Thoracic aorta (tissue), 2 donors: ENCODE results near the gene CCDC3. TPM values are rescaled to one million over a fixed set of nuclear protein-coding genes. Genes with fewer than 3 reads are reported as not detected.

Source experiments
- ATAC-seq: fragments of 150-250 bp; one replicate; pipeline ENCODE4 v1.8.0; 2017; ENCODE audit warnings: low read depth; ENCODE audit not compliant: insufficient number of reproducible peaks, low FRiP score
- DNase-seq: peaks from one replicate; pipeline ENCODE4 v3.0.0-alpha.2; 2020; ENCODE audit warnings: low spot score
- H3K27ac ChIP-seq, 2 donors: fragments of 200-600 bp; sonication (generic); 1 replicate in 1 of 2; 2 replicates in 1 of 2; pipeline ENCODE4 v1.5.1; 2016; ENCODE audit warnings: mild to moderate bottlenecking in 2 of 2, moderate library complexity in 2 of 2
- H3K27me3 ChIP-seq: fragments of 200-600 bp; sonication (generic); replicated peaks from 2 replicates; pipeline ENCODE4 v1.6.0; 2016; ENCODE audit warnings: mild to moderate bottlenecking; ENCODE audit not compliant: insufficient read depth
- H3K36me3 ChIP-seq: fragments of 200-600 bp; sonication (generic); one replicate; pipeline ENCODE4 v1.5.1; 2016
- H3K4me1 ChIP-seq, 2 donors: fragments of 200-600 bp; sonication (generic); 1 replicate in 1 of 2; 2 replicates in 1 of 2; pipeline versions ENCODE4 v1.5.1 to v1.6.0; 2016; ENCODE audit warnings: low read depth in 2 of 2, mild to moderate bottlenecking in 1 of 2; ENCODE audit not compliant: control insufficient read depth in 1 of 2
- H3K4me3 ChIP-seq: fragments of 200-600 bp; sonication (generic); 2 replicates; pipeline ENCODE4 v1.5.1; 2016; ENCODE audit warnings: mild to moderate bottlenecking
- H3K9me3 ChIP-seq: fragments of 200-600 bp; sonication (generic); 2 replicates; pipeline ENCODE4 v1.5.1; 2016
- total RNA-seq, 2 donors: library from RNA; depleted of rRNA; stranded (reverse); fragments of >200 nt; gene quantifications; one replicate each; pipeline versions ENCODE4 v1.1.0 to v1.2.3, GENCODE V29; 2016
- TF ChIP-seq, protein P1 (sequence below): fragments of 200-600 bp; sonication (generic); IDR thresholded peaks from one replicate; pipeline ENCODE4 v1.5.1; 2019; ENCODE audit warnings: antibody characterized with exemption

CCDC3 gene
- total RNA-seq, 2 donors from 2014 or later: 127 to 137 TPM

DNA sequence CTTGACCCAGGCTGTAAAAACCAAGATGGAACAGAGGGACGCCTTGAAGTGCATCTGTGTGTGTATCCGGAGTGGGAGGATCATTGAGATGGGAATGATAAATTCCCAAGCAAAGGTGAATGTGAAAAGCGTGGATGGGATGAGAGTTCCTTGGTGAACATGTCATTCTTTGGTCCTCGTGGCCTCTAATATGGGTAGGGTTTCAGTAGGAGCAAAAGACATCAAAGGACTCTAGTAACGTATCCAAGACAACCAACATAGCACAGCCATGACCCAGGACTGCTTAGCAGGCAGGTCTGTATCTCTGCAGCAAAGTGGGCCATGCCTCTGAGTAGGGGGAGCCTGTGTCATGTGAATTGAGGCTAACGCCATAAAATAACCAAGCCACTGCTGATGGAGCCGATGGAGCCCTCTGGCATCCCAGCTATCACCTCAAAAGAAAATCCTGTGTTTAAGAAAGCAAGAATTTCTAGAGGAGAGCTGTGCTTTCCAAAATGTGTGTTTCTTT lies 98.6 kb downstream of the CCDC3 start:
- TF ChIP-seq, protein P1, sequence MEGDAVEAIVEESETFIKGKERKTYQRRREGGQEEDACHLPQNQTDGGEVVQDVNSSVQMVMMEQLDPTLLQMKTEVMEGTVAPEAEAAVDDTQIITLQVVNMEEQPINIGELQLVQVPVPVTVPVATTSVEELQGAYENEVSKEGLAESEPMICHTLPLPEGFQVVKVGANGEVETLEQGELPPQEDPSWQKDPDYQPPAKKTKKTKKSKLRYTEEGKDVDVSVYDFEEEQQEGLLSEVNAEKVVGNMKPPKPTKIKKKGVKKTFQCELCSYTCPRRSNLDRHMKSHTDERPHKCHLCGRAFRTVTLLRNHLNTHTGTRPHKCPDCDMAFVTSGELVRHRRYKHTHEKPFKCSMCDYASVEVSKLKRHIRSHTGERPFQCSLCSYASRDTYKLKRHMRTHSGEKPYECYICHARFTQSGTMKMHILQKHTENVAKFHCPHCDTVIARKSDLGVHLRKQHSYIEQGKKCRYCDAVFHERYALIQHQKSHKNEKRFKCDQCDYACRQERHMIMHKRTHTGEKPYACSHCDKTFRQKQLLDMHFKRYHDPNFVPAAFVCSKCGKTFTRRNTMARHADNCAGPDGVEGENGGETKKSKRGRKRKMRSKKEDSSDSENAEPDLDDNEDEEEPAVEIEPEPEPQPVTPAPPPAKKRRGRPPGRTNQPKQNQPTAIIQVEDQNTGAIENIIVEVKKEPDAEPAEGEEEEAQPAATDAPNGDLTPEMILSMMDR: no peak
- Histone ChIP-seq H3K27ac (peak overlapping the region in 1 of 2 donors; percentile 81), H3K4me3 (no peak overlapping the region), H3K36me3 (no peaks in the 10 kb centered on the region), H3K9me3 (no peaks in the 10 kb centered on the region), H3K4me1 (peaks cover 10 to 46% of the 10 kb centered on the region in 2 donors), H3K27me3 (no peaks in the 10 kb centered on the region)
- no peak for ATAC-seq
- DNase-seq: no peak

GRCh38 chr10:12902135-12902572 lies 99.4 kb downstream of the CCDC3 start:
- H3K27me3 ChIP-seq: no peaks in the 10 kb centered on the region
- no peaks in the 10 kb centered on the region for H3K36me3 ChIP-seq
- no peak for DNase-seq
- no peaks in the 10 kb centered on the region for H3K9me3 ChIP-seq
- no peak for ATAC-seq
- peaks cover 10 to 44% of the 10 kb centered on the region in 2 donors for H3K4me1 ChIP-seq
- H3K27ac ChIP-seq: no peak overlapping the region
- H3K4me3 ChIP-seq: no peak overlapping the region
- TF ChIP-seq, protein P1: peak; percentile 61

DNA sequence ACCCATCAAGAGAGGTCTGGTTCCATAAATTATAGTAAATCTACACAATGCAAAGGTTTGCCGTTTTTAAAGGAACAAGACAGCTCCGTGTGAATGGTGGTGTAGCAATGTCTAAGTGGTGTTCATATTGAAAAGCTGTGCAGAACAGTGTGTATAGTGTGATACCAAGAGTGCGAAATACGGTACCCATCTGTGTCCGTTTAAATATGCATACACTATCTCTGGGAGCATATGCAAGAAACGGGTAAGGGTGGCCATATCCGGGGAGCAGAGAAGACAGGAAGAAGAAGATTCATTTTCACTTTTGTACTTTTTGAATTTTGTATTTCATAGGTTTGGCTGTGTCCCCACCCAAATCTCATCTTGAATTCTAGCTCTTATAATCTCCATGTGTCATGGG lies 102.0 kb downstream of the CCDC3 start:
- H3K27ac ChIP-seq: no peak overlapping the region
- no peak for ATAC-seq
- no peak overlapping the region for H3K4me3 ChIP-seq
- H3K9me3 ChIP-seq: no peaks in the 10 kb centered on the region
- no peaks in the 10 kb centered on the region for H3K27me3 ChIP-seq
- DNase-seq: no peak
- H3K36me3 ChIP-seq: no peaks in the 10 kb centered on the region
- TF ChIP-seq, protein P1: no peak
- H3K4me1 ChIP-seq: peaks cover 7 to 18% of the 10 kb centered on the region in 2 donors

DNA sequence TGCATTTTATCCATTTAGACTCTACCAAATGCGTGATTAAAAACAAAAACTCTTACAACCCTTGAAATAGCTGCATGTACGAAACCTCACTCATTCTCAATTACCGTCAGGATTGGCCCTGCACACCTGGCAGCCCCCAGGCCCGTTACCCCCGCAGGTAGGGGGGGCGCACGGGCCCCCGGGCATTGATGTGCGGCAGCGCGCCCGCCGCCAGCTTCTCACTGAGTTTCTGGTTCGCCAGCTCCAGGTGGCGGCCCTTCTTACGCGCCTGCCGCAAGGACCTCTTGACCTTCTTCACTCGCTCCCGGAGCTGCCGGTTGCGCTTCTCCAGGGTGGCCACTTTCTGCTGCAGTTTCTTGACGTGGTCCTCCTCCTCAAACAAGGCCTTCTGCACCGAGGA lies 103.2 kb downstream of the CCDC3 start:
- H3K9me3 ChIP-seq: peaks cover 3% of the 10 kb centered on the region
- H3K27me3 ChIP-seq: no peaks in the 10 kb centered on the region
- no peak overlapping the region for H3K4me3 ChIP-seq
- peaks cover 1 to 10% of the 10 kb centered on the region in 2 donors for H3K4me1 ChIP-seq
- DNase-seq (no peak), ATAC-seq (no peak)
- no peaks in the 10 kb centered on the region for H3K36me3 ChIP-seq
- TF ChIP-seq, protein P1: no peak
- no peak overlapping the region for H3K27ac ChIP-seq

- Histone ChIP-seq H3K36me3 (no peaks in the 10 kb centered on the region), H3K4me1 (peaks cover 0 to under 1% of the 10 kb centered on the region in 2 donors), H3K9me3 (peaks cover 4% of the 10 kb centered on the region), H3K4me3 (no peak overlapping the region), H3K27me3 (no peaks in the 10 kb centered on the region), H3K27ac (no peak overlapping the region)
- ATAC-seq (no peak), DNase-seq (no peak)
- TF ChIP-seq, protein P1: no peak
Measured at GRCh38 chr10:12897278-12897677, 104.2 kb downstream of the CCDC3 start.
